Measurements from ENCODE around the gene HSF4.

HSF4 gene

DNA sequence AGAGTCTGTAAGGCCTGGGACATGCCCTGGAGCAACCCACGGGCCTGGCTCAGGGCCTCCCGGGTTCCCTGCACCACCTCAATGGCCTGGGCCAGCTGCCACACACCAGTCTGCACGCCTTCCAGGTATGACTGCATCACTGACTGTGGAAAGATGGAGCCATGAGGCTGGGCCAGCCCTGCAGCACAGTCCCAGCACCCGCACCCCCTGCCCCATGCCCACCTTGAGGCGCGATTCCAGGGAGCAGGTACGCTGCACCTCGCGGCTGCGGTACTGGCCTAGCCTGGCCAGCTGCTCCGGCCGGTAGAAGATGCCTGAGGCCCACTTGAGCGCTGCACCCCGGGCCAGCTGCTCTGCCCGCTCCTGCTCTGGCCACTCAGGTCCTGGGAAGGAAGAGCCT lies 24.3 kb downstream of the HSF4 start:
- TF ChIP-seq, protein P1, sequence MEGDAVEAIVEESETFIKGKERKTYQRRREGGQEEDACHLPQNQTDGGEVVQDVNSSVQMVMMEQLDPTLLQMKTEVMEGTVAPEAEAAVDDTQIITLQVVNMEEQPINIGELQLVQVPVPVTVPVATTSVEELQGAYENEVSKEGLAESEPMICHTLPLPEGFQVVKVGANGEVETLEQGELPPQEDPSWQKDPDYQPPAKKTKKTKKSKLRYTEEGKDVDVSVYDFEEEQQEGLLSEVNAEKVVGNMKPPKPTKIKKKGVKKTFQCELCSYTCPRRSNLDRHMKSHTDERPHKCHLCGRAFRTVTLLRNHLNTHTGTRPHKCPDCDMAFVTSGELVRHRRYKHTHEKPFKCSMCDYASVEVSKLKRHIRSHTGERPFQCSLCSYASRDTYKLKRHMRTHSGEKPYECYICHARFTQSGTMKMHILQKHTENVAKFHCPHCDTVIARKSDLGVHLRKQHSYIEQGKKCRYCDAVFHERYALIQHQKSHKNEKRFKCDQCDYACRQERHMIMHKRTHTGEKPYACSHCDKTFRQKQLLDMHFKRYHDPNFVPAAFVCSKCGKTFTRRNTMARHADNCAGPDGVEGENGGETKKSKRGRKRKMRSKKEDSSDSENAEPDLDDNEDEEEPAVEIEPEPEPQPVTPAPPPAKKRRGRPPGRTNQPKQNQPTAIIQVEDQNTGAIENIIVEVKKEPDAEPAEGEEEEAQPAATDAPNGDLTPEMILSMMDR (conservative IDR thresholded peaks at IDR 0.05): no peak
- no peak for TF ChIP-seq ZFX (IDR thresholded peaks at IDR 0.05)

DNA sequence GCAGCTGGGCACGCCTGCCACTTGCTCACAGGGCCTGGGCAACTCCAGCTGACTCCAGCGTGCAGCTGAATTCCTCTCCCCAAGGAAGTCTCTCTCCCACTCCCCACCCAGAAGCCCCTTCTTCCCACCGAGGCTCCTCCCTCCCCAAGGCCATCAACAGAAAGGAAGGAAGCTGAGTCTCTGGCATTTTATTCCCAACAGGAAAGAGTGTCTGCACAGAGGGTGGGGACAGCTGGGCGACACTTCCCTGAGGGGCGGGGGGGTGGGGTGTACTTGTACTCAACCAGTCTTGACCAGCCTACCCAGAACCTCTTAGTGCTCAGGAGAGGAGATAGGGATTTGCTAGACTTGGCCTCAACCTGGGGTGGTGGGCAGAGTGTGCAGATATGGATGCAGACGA lies 25.5 kb downstream of the HSF4 start, which contains the start of gene EXOC3L1:
Gene EXOC3L1, minus strand, starts transcription at position 96 of the 400 bp plus-strand sequence. CDS start 460 bp downstream, outside the sequence.
- TF ChIP-seq, protein P1 (conservative IDR thresholded peaks at IDR 0.05): no peak
- no peak for TF ChIP-seq ZFX (IDR thresholded peaks at IDR 0.05)
- no peak within 1 kb of the TSS for H3K27ac ChIP-seq

More for the DNA sequence above, 24.3 kb downstream of the HSF4 start:
- no peak overlapping the region for H3K27ac ChIP-seq

- no peak overlapping the region for H3K27ac ChIP-seq
- no peak for TF ChIP-seq ZFX (IDR thresholded peaks at IDR 0.05)
- TF ChIP-seq, protein P1 (conservative IDR thresholded peaks at IDR 0.05): no peak
These were observed 26.2 kb downstream of the HSF4 start for GRCh38 chr16:67190448-67191399.

- H3K27ac ChIP-seq: peak overlapping the region; percentile 95
These were observed 27.0 kb downstream of the HSF4 start for GRCh38 chr16:67191411-67191994.

GRCh38 chr16:67191995-67192681 lies 27.6 kb downstream of the HSF4 start, which contains the start of gene E2F4:
TSS of gene E2F4 (plus strand) at chr16:67192155. CDS start at chr16:67192228, 73 bp downstream.
- TF ChIP-seq, protein P1 (conservative IDR thresholded peaks at IDR 0.05): no peak
- peak; percentile 98 for TF ChIP-seq ZFX (IDR thresholded peaks at IDR 0.05)
- peak within 1 kb of the TSS; percentile 95 for H3K27ac ChIP-seq

More at GRCh38 chr16:67191411-67191994, 27.0 kb downstream of the HSF4 start:
- TF ChIP-seq, protein P1 (conservative IDR thresholded peaks at IDR 0.05): no peak
- TF ChIP-seq ZFX (IDR thresholded peaks at IDR 0.05): no peak

- H3K27ac ChIP-seq: peak overlapping the region; percentile 95
- TF ChIP-seq, protein P1 (conservative IDR thresholded peaks at IDR 0.05): no peak
- TF ChIP-seq ZFX (IDR thresholded peaks at IDR 0.05): no peak
These were observed 28.3 kb downstream of the HSF4 start for GRCh38 chr16:67192781-67193361.

All from C4-2B (cell line).